Panc1 (cell line): ENCODE results near the gene PAWR. TPM values are rescaled to one million over a fixed set of nuclear protein-coding genes. Genes with fewer than 3 reads are reported as not detected.
"Not testable (repeated sequence)": the region's sequence is repeated elsewhere in the genome, so short reads cannot be mapped to it uniquely, and the experiment has no call there.

Experiments
- ATAC-seq: fragments of 200-7000 bp; cut with Tn5 transposase; 2 replicates; pipeline ENCODE4 v1.9.1; 2020; ENCODE audit warnings: mild to moderate bottlenecking, moderate library complexity
- BruUV-seq: library from RNA; stranded (reverse); fragments of 400-500 nt; replicated peaks from 2 replicates; lab custom pipeline; 2021; lab: Mats Ljungman, UMichigan
- CTCF ChIA-PET: fragments of 300-600 bp; sonication (Branson Sonifier 250); formaldehyde crosslinking; loops from one replicate; lab custom pipeline; 2022; ENCODE audit warnings: antibody characterized with exemption; lab: Charles Lee
- POLR2A ChIA-PET: fragments of 300-600 bp; sonication (Branson Sonifier 250); formaldehyde crosslinking; loops from one replicate; lab custom pipeline; 2022; ENCODE audit warnings: antibody characterized with exemption; lab: Charles Lee
- DNase-seq: peaks from one replicate; pipeline ENCODE4 v3.0.0-alpha.2; 2010; ENCODE audit warnings: low read depth, low spot score
- H3K27ac ChIP-seq: 2 replicates; pipeline ENCODE4 v1.5.1; 2011; ENCODE audit warnings: mild to moderate bottlenecking, low read length, inconsistent platforms
- H3K27me3 ChIP-seq: fragments of 200-500 bp; sonication (Bioruptor generic); 2 replicates; pipeline ENCODE4 v1.6.0; 2014; ENCODE audit warnings: low read length, inconsistent platforms; ENCODE audit not compliant: control insufficient read depth, insufficient read depth
- H3K36me3 ChIP-seq: fragments of 200-500 bp; sonication (Bioruptor generic); 2 replicates; pipeline ENCODE4 v1.5.1; 2014; ENCODE audit warnings: inconsistent platforms, mild to moderate bottlenecking, low read length, moderate library complexity; ENCODE audit not compliant: control insufficient read depth, insufficient read depth
- H3K4me1 ChIP-seq: 2 replicates; pipeline ENCODE4 v1.5.1; 2011; ENCODE audit warnings: inconsistent platforms, mild to moderate bottlenecking, low read length, moderate library complexity; ENCODE audit not compliant: control insufficient read depth, insufficient read depth
- H3K4me3 ChIP-seq, 2 experiments: 2 replicates each; pipeline ENCODE4 v1.5.1; 2011 to 2012; ENCODE audit warnings: low read depth in 2 of 2, low read length in 2 of 2, mild to moderate bottlenecking in 2 of 2, inconsistent platforms in 1 of 2, moderate library complexity in 1 of 2
- H3K9me3 ChIP-seq: fragments of 200-500 bp; sonication (Bioruptor generic); 2 replicates; pipeline ENCODE4 v1.5.1; 2014; ENCODE audit warnings: low read depth, mild to moderate bottlenecking, inconsistent platforms, low read length, moderate library complexity; ENCODE audit not compliant: control insufficient read depth, insufficient read depth
- POLR2AphosphoS5 ChIP-seq: IDR thresholded peaks from 2 replicates; pipeline ENCODE4 v1.6.1; 2012; ENCODE audit warnings: mild to moderate bottlenecking, low read depth, low read length, moderate library complexity
- SIN3A ChIP-seq: IDR thresholded peaks from 2 replicates; pipeline ENCODE4 v1.6.1; 2012; ENCODE audit warnings: low read depth, mild to moderate bottlenecking, low read length, moderate library complexity, borderline replicate concordance; ENCODE audit not compliant: insufficient read depth
- TCF7L2 ChIP-seq: IDR thresholded peaks from 2 replicates; pipeline ENCODE4 v1.6.1; 2011; ENCODE audit warnings: mild to moderate bottlenecking, low read depth, low read length, inconsistent platforms
- in situ Hi-C: cut with HindIII; loops from 2 replicates; pipeline ENCODE4 v1.10.0; 2016; ENCODE audit warnings: low sequenced_read_pairs, low pct_unique_long_range_greater_than_20kb
- intact Hi-C: fragments of 100-400 bp; cut with micrococcal nuclease; formaldehyde crosslinking; loops from one replicate; pipeline ENCODE4 v1.10.0; 2022; ENCODE audit not compliant: unreplicated experiment
- total RNA-seq: library from RNA; stranded (reverse); gene quantifications from one replicate; pipeline ENCODE4 v1.2.1, GENCODE V29; 2021; ENCODE audit not compliant: unreplicated experiment
- TF ChIP-seq, protein P1 (sequence below), 2 experiments: IDR thresholded peaks; 2 replicates each; pipeline ENCODE4 v1.6.1; 2011 to 2012; ENCODE audit warnings: low read depth in 2 of 2, control low read depth in 1 of 2, low read length in 1 of 2, mild to moderate bottlenecking in 1 of 2, moderate library complexity in 1 of 2; ENCODE audit not compliant: insufficient read depth in 1 of 2
- TF ChIP-seq, protein P2 (sequence below): fragments of 450-650 bp; IDR thresholded peaks from 2 replicates; pipeline ENCODE4 v1.5.1; 2017; ENCODE audit warnings: mild to moderate bottlenecking

The PAWR gene
- total RNA-seq, 1 experiment from 2014 or later, result 142 TPM

DNA sequence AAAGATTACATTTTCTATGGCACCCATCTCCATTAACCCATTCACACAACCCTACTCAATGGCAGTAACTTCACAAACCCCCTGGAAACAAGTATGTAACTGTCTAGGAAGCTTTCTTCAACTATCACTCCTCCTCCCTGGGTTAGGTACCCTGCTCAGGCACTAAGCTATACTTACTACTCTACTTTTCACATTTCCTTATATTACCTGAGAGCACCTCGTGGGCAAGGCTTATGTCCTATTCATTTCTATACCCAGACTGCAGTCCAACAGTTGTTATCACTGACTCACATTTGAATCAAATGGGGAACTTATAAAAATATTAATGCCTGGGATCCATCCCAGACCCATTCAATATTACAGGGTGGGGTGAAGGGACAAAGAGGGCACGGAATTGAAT lies 4.6 kb downstream of the PAWR start:
- peaks cover 54% of the 10 kb centered on the region for H3K4me1 ChIP-seq
- H3K27ac ChIP-seq, result peak overlapping the region; percentile 94
- BruUV-seq, result no TSS peak
- ATAC-seq, result no peak
- no peak for DNase-seq
- in situ Hi-C loops (no loop called here), intact Hi-C loops (loop anchor here (5.0 to 10.0 kb wide), 2 partner anchors 61 to 129 kb away; no protein-coding TSS in a partner anchor)
- TF ChIP-seq POLR2AphosphoS5 (no peak), SIN3A (no peak), TCF7L2 (no peak)
- TF ChIP-seq, protein P1, sequence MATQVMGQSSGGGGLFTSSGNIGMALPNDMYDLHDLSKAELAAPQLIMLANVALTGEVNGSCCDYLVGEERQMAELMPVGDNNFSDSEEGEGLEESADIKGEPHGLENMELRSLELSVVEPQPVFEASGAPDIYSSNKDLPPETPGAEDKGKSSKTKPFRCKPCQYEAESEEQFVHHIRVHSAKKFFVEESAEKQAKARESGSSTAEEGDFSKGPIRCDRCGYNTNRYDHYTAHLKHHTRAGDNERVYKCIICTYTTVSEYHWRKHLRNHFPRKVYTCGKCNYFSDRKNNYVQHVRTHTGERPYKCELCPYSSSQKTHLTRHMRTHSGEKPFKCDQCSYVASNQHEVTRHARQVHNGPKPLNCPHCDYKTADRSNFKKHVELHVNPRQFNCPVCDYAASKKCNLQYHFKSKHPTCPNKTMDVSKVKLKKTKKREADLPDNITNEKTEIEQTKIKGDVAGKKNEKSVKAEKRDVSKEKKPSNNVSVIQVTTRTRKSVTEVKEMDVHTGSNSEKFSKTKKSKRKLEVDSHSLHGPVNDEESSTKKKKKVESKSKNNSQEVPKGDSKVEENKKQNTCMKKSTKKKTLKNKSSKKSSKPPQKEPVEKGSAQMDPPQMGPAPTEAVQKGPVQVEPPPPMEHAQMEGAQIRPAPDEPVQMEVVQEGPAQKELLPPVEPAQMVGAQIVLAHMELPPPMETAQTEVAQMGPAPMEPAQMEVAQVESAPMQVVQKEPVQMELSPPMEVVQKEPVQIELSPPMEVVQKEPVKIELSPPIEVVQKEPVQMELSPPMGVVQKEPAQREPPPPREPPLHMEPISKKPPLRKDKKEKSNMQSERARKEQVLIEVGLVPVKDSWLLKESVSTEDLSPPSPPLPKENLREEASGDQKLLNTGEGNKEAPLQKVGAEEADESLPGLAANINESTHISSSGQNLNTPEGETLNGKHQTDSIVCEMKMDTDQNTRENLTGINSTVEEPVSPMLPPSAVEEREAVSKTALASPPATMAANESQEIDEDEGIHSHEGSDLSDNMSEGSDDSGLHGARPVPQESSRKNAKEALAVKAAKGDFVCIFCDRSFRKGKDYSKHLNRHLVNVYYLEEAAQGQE (IDR thresholded peaks at IDR 0.05; ENCODE audit: insufficient read depth in 1 of 2, low read depth in 2 of 2, low read length in 1 of 2), result no peak
- TF ChIP-seq, protein P2, sequence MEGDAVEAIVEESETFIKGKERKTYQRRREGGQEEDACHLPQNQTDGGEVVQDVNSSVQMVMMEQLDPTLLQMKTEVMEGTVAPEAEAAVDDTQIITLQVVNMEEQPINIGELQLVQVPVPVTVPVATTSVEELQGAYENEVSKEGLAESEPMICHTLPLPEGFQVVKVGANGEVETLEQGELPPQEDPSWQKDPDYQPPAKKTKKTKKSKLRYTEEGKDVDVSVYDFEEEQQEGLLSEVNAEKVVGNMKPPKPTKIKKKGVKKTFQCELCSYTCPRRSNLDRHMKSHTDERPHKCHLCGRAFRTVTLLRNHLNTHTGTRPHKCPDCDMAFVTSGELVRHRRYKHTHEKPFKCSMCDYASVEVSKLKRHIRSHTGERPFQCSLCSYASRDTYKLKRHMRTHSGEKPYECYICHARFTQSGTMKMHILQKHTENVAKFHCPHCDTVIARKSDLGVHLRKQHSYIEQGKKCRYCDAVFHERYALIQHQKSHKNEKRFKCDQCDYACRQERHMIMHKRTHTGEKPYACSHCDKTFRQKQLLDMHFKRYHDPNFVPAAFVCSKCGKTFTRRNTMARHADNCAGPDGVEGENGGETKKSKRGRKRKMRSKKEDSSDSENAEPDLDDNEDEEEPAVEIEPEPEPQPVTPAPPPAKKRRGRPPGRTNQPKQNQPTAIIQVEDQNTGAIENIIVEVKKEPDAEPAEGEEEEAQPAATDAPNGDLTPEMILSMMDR, result no peak
- ChIA-PET CTCF (no interaction called here), POLR2A (interaction anchor here (1.0 kb wide), 1 partner anchor 24 kb away, joined by 4 read pairs; no protein-coding TSS in a partner anchor)
- no peaks in the 10 kb centered on the region for H3K9me3 ChIP-seq
- no peaks in the 10 kb centered on the region; the same call in none of the 2 replicates for H3K36me3 ChIP-seq
- H3K27me3 ChIP-seq, result no peaks in the 10 kb centered on the region
- peak overlapping the region; percentile 71 to 73 for H3K4me3 ChIP-seq

DNA sequence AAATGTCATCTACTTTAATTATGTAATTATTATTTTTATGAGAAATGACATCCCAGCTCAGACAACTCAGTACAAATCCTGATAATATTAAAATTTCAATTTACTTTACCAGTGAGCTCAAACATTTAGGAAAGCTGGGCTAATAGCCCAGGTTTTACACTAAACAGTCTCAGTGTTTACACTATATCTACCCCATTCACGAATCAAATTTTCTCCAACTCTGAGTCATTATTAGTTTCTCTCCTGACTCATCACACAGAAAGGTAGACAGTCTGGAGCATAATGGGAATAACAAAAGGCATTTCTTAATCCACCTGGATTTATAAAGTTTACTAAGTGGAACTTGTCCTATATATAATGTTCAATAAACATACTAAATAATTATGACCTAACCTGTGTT lies 5.7 kb downstream of the PAWR start:
- POLR2A ChIA-PET, result no interaction called here
- in situ Hi-C loops, result no loop called here
- intact Hi-C loops, result loop anchor here (5.0 to 10.0 kb wide), 2 partner anchors 60 to 128 kb away; no protein-coding TSS in a partner anchor
- peak overlapping the region; percentile 75 for H3K27ac ChIP-seq
- DNase-seq (no peak), ATAC-seq (no peak)
- TF ChIP-seq, protein P1 (IDR thresholded peaks at IDR 0.05; ENCODE audit: insufficient read depth in 1 of 2, low read depth in 2 of 2, low read length in 1 of 2), result no peak
- no peak for TF ChIP-seq POLR2AphosphoS5
- TF ChIP-seq, protein P2, result no peak
- TF ChIP-seq TCF7L2, result no peak
- no peak for TF ChIP-seq SIN3A
- H3K4me3 ChIP-seq, result no peak overlapping the region; a peak in 2 of 4 replicates
- H3K36me3 ChIP-seq, result no peaks in the 10 kb centered on the region; the same call in none of the 2 replicates
- CTCF ChIA-PET, result no interaction called here
- H3K4me1 ChIP-seq, result peaks cover 62% of the 10 kb centered on the region
- no TSS peak for BruUV-seq
- H3K9me3 ChIP-seq, result no peaks in the 10 kb centered on the region
- no peaks in the 10 kb centered on the region for H3K27me3 ChIP-seq

DNA sequence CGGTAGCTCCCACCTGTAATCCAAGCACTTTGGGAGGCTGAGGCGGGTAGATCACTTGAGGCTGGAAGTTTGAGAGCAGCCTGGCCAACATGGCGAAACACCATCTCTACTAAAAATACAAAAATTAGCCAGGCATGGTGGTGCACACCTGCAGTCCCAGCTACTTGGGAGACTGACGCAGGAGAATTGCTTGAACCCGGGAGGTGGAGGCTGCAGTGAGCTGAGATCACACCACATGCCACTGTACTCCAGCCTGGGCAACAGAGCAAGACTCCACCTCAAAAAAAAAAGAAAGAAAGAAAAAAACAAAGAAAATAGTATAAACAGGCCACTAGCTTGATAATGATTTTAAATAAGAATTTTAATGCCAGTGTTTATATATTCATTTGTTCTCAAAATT lies 6.4 kb downstream of the PAWR start:
- BruUV-seq, CTCF ChIA-PET, H3K4me3 ChIP-seq, H3K9me3 ChIP-seq, POLR2A ChIA-PET, H3K27me3 ChIP-seq, DNase-seq, ATAC-seq, in situ Hi-C loops, H3K27ac ChIP-seq, H3K36me3 ChIP-seq: not testable (repeated sequence)
- H3K4me1 ChIP-seq, result peaks cover 70% of the 10 kb centered on the region
- intact Hi-C loops, result loop anchor here (10.0 kb wide), 1 partner anchor 60 kb away; no protein-coding TSS in a partner anchor
